GM18526 (cell line): ENCODE results near the gene U2AF1L4.

Experiments used
- POLR2A ChIP-seq: IDR thresholded peaks from 3 replicates; pipeline ENCODE4 v1.6.1; 2011; ENCODE audit not compliant: insufficient read length; ENCODE audit errors: extremely low read depth

The U2AF1L4 gene

GRCh38 chr19:35754370-35755130 is 9.3 kb upstream of the U2AF1L4 start:
- no peak for TF ChIP-seq POLR2A

GRCh38 chr19:35753634-35754369 is 8.6 kb upstream of the U2AF1L4 start:
- no peak for TF ChIP-seq POLR2A

GRCh38 chr19:35752746-35753350 is 7.6 kb upstream of the U2AF1L4 start:
- no peak for TF ChIP-seq POLR2A

GRCh38 chr19:35751839-35752745 is 6.9 kb upstream of the U2AF1L4 start:
- TF ChIP-seq POLR2A, result no peak

- no peak for TF ChIP-seq POLR2A
Measured at GRCh38 chr19:35750167-35750566, 4.9 kb upstream of the U2AF1L4 start.

GRCh38 chr19:35748106-35749020 is 3.1 kb upstream of the U2AF1L4 start, which contains the start of gene LIN37:
Gene LIN37, plus strand, starts transcription at chr19:35748576. Its CDS starts 149 bp downstream, at chr19:35748725.
- peak; percentile 63 for TF ChIP-seq POLR2A

GRCh38 chr19:35746531-35746930 is 1.3 kb upstream of the U2AF1L4 start:
- no peak for TF ChIP-seq POLR2A

GRCh38 chr19:35746087-35746462 is 857 bp upstream of the U2AF1L4 start:
- TF ChIP-seq POLR2A, result no peak

GRCh38 chr19:35744430-35745327 is 539 bp downstream of the U2AF1L4 start:
- TF ChIP-seq POLR2A, result peak; percentile 94

GRCh38 chr19:35743640-35744429 is 1.4 kb downstream of the U2AF1L4 start:
- no peak for TF ChIP-seq POLR2A

GRCh38 chr19:35742121-35742724 is 3.0 kb downstream of the U2AF1L4 start, which contains the start of gene IGFLR1:
Gene IGFLR1, minus strand, starts transcription at chr19:35742452. Its CDS starts 1,272 bp downstream, at chr19:35741180.
- TF ChIP-seq POLR2A, result peak; percentile 55

GRCh38 chr19:35741203-35741515 is 4.1 kb downstream of the U2AF1L4 start:
- TF ChIP-seq POLR2A, result no peak
